ENCODE measurements around the gene STX2. TPM values are rescaled to one million over a fixed set of nuclear protein-coding genes. Genes with fewer than 3 reads are reported as not detected.

Gene STX2
- total RNA-seq, 2 donors from 2014 or later, result 18.2 to 20.2 TPM

- Mint-ChIP-seq H3K36me3 (ENCODE audit: low read depth) (peaks cover 35% of the 10 kb centered on the region), H3K4me3 (no peak overlapping the region), H3K9me3 (no peaks in the 10 kb centered on the region), H3K27me3 (ENCODE audit: insufficient read depth) (no peaks in the 10 kb centered on the region), H3K27ac (peak overlapping the region; percentile 79), H3K4me1 (peaks cover 12% of the 10 kb centered on the region)
- Histone ChIP-seq H3K27ac (ENCODE audit: low read depth, low read length) (no peak overlapping the region), H3K9me3 (ENCODE audit: control insufficient read depth, low read length) (no peaks in the 10 kb centered on the region), H3K4me1 (ENCODE audit: control insufficient read depth, insufficient read depth, low read length) (peaks cover 6% of the 10 kb centered on the region), H3K4me3 (ENCODE audit: low read length) (no peak overlapping the region), H3K27me3 (ENCODE audit: control insufficient read depth, insufficient read depth, low read length, poor library complexity, severe bottlenecking) (no peaks in the 10 kb centered on the region), H3K9ac (ENCODE audit: extremely low read depth, low read length, poor library complexity, severe bottlenecking) (no peak overlapping the region), H3K36me3 (ENCODE audit: control insufficient read depth, insufficient read depth, low read length) (peaks cover 43% of the 10 kb centered on the region)
- DNase-seq, result peak; percentile 85
- 82 to 93% methylated on average over 5 to 10 of the region's 10 CpGs for WGBS, 2 experiments (ENCODE audit: insufficient coverage in 1 of 2, insufficient read length in 1 of 2)
- TF ChIP-seq, protein P1, sequence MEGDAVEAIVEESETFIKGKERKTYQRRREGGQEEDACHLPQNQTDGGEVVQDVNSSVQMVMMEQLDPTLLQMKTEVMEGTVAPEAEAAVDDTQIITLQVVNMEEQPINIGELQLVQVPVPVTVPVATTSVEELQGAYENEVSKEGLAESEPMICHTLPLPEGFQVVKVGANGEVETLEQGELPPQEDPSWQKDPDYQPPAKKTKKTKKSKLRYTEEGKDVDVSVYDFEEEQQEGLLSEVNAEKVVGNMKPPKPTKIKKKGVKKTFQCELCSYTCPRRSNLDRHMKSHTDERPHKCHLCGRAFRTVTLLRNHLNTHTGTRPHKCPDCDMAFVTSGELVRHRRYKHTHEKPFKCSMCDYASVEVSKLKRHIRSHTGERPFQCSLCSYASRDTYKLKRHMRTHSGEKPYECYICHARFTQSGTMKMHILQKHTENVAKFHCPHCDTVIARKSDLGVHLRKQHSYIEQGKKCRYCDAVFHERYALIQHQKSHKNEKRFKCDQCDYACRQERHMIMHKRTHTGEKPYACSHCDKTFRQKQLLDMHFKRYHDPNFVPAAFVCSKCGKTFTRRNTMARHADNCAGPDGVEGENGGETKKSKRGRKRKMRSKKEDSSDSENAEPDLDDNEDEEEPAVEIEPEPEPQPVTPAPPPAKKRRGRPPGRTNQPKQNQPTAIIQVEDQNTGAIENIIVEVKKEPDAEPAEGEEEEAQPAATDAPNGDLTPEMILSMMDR (conservative IDR thresholded peaks at IDR 0.05), result peak; percentile 64
Observed at GRCh38 chr12:130813436-130813835, 25.6 kb downstream of the STX2 start.

- peaks cover 55% of the 10 kb centered on the region for H3K36me3 Mint-ChIP-seq (ENCODE audit: low read depth)
- TF ChIP-seq, protein P1 (conservative IDR thresholded peaks at IDR 0.05), result no peak
- Histone ChIP-seq H3K36me3 (ENCODE audit: control insufficient read depth, insufficient read depth, low read length) (peaks cover 61% of the 10 kb centered on the region), H3K4me3 (ENCODE audit: low read length) (no peak overlapping the region), H3K9me3 (ENCODE audit: control insufficient read depth, low read length) (no peaks in the 10 kb centered on the region), H3K4me1 (ENCODE audit: control insufficient read depth, insufficient read depth, low read length) (no peaks in the 10 kb centered on the region), H3K9ac (ENCODE audit: extremely low read depth, low read length, poor library complexity, severe bottlenecking) (no peak overlapping the region), H3K27me3 (ENCODE audit: control insufficient read depth, insufficient read depth, low read length, poor library complexity, severe bottlenecking) (no peaks in the 10 kb centered on the region), H3K27ac (ENCODE audit: low read depth, low read length) (no peak overlapping the region)
- DNase-seq, result no peak
- H3K9me3 Mint-ChIP-seq, result no peaks in the 10 kb centered on the region
- no peak overlapping the region for H3K27ac Mint-ChIP-seq
- H3K4me1 Mint-ChIP-seq, result no peaks in the 10 kb centered on the region
- H3K27me3 Mint-ChIP-seq (ENCODE audit: insufficient read depth), result no peaks in the 10 kb centered on the region
- WGBS, 2 experiments (ENCODE audit: insufficient coverage in 1 of 2, insufficient read length in 1 of 2), result 90 to 100% methylated on average over 3 to 6 of the region's 6 CpGs
- H3K4me3 Mint-ChIP-seq, result no peak overlapping the region
Observed at GRCh38 chr12:130809791-130810190, 29.3 kb downstream of the STX2 start.

DNA sequence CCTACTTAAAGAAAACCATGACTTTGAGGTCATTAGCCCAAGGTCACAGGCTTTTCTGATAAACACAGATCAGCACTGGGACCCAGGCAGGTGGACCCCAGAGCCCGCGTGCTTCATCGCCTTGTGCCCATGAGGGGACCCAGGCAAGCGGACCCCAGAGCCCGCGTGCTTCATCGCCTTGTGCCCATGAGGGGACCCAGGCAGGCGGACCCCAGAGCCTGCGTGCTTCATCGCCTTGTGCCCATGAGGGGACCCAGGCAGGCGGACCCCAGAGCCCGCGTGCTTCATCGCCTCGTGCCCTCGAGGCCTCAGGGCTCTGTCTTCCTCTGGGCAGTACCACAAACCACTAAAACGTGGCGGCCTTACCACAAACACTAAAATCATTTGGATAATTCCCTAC lies 31.7 kb downstream of the STX2 start:
- no peak overlapping the region for H3K27ac Mint-ChIP-seq
- H3K4me1 Mint-ChIP-seq, result no peaks in the 10 kb centered on the region
- no peak overlapping the region for H3K4me3 Mint-ChIP-seq
- no peaks in the 10 kb centered on the region for H3K27me3 Mint-ChIP-seq (ENCODE audit: insufficient read depth)
- no peaks in the 10 kb centered on the region for H3K9me3 ChIP-seq (ENCODE audit: control insufficient read depth, low read length)
- H3K27ac ChIP-seq (ENCODE audit: low read depth, low read length), result no peak overlapping the region
- no peak overlapping the region for H3K4me3 ChIP-seq (ENCODE audit: low read length)
- peaks cover 69% of the 10 kb centered on the region for H3K36me3 ChIP-seq (ENCODE audit: control insufficient read depth, insufficient read depth, low read length)
- H3K4me1 ChIP-seq (ENCODE audit: control insufficient read depth, insufficient read depth, low read length), result no peaks in the 10 kb centered on the region
- no peak for DNase-seq
- peaks cover 63% of the 10 kb centered on the region for H3K36me3 Mint-ChIP-seq (ENCODE audit: low read depth)
- no peak overlapping the region for H3K9ac ChIP-seq (ENCODE audit: extremely low read depth, low read length, poor library complexity, severe bottlenecking)
- TF ChIP-seq, protein P1 (conservative IDR thresholded peaks at IDR 0.05), result no peak
- no peaks in the 10 kb centered on the region for H3K9me3 Mint-ChIP-seq
- 93 to 98% methylated on average over 7 to 18 of the region's 18 CpGs for WGBS, 2 experiments (ENCODE audit: insufficient coverage in 1 of 2, insufficient read length in 1 of 2)
- H3K27me3 ChIP-seq (ENCODE audit: control insufficient read depth, insufficient read depth, low read length, poor library complexity, severe bottlenecking), result no peaks in the 10 kb centered on the region

All from endodermal cell (in vitro differentiated cells).